Stimulated activated CD8-positive, alpha-beta memory T cell treated with anti-CD3 and anti-CD28 coated beads, Interleukin-12 subunit alpha, Interleukin-12 subunit beta, amount 100 ng/mL, for 1 hour (primary cell): ENCODE measurements around the gene TXNDC2.

Experiments
- DNase-seq: peaks from one replicate; pipeline ENCODE4 v3.0.0-alpha.2; 2020; ENCODE audit warnings: low read depth

Gene TXNDC2

GRCh38 chr18:9933865-9934264 lies 48.1 kb downstream of the TXNDC2 start:
- DNase-seq = no peak

- no peak for DNase-seq
Observed at GRCh38 chr18:9934274-9934673, 48.5 kb downstream of the TXNDC2 start.
